GM19043 (cell line): ENCODE data around the gene GPR158.

Source experiments
- ATAC-seq: cut with Tn5 transposase; IDR thresholded peaks from one replicate; pipeline ENCODE4 v1.9.1; 2021; ENCODE audit warnings: low read depth; ENCODE audit not compliant: unreplicated experiment

GPR158 gene

GRCh38 chr10:25561758-25562157, 387.0 kb downstream of the GPR158 start:
- ATAC-seq: no peak

GRCh38 chr10:25562547-25562946, 387.7 kb downstream of the GPR158 start:
- no peak for ATAC-seq

- no peak for ATAC-seq
Observed at GRCh38 chr10:25564351-25564750, 389.6 kb downstream of the GPR158 start.

- ATAC-seq: no peak
Observed at GRCh38 chr10:25565570-25565969, 390.8 kb downstream of the GPR158 start.

- no peak for ATAC-seq
Observed at GRCh38 chr10:25573316-25573715, 398.5 kb downstream of the GPR158 start.

GRCh38 chr10:25575343-25575742, 400.5 kb downstream of the GPR158 start:
- ATAC-seq: no peak

GRCh38 chr10:25578061-25578460, 403.3 kb downstream of the GPR158 start:
- ATAC-seq: no peak

GRCh38 chr10:25582961-25583360, 408.2 kb downstream of the GPR158 start:
- ATAC-seq: no peak

GRCh38 chr10:25600651-25601050, 425.9 kb downstream of the GPR158 start:
- no peak for ATAC-seq

GRCh38 chr10:25604591-25604990, 429.8 kb downstream of the GPR158 start:
- no peak for ATAC-seq

GRCh38 chr10:25614652-25615051, 439.9 kb downstream of the GPR158 start:
- no peak for ATAC-seq

- ATAC-seq: no peak
Observed at GRCh38 chr10:25615926-25616325, 441.1 kb downstream of the GPR158 start.

- no peak for ATAC-seq
Observed at GRCh38 chr10:25616903-25617592, 442.2 kb downstream of the GPR158 start.

- no peak for ATAC-seq
Observed at GRCh38 chr10:25627606-25628005, 452.8 kb downstream of the GPR158 start.

GRCh38 chr10:25629333-25629732, 454.5 kb downstream of the GPR158 start:
- ATAC-seq: no peak

GRCh38 chr10:25631471-25631870, 456.7 kb downstream of the GPR158 start:
- no peak for ATAC-seq

- no peak for ATAC-seq
Observed at GRCh38 chr10:25632802-25633201, 458.0 kb downstream of the GPR158 start.

- no peak for ATAC-seq
Observed at GRCh38 chr10:25633542-25633941, 458.7 kb downstream of the GPR158 start.

- no peak for ATAC-seq
Observed at GRCh38 chr10:25639646-25640045, 464.8 kb downstream of the GPR158 start.

- no peak for ATAC-seq
Observed at GRCh38 chr10:25641595-25641994, 466.8 kb downstream of the GPR158 start.

- no peak for ATAC-seq
Observed at GRCh38 chr10:25642721-25643120, 467.9 kb downstream of the GPR158 start.

- ATAC-seq: no peak
Observed at GRCh38 chr10:25646371-25646770, 471.6 kb downstream of the GPR158 start.

GRCh38 chr10:25651534-25651933, 476.7 kb downstream of the GPR158 start:
- no peak for ATAC-seq
